ENCODE data around the gene RNF208. TPM values are rescaled to one million over a fixed set of nuclear protein-coding genes. Genes with fewer than 3 reads are reported as not detected.

The RNF208 gene
- 0.09 and 0.11 TPM in 2 replicates for total RNA-seq

GRCh38 chr9:137222190-137223077 lies at the start of gene RNF208:
Gene RNF208, minus strand, starts transcription at chr9:137222240. Its CDS starts 1,028 bp downstream, at chr9:137221212.

GRCh38 chr9:137254624-137255447 lies 32.8 kb upstream of the RNF208 start, which contains the start of gene NELFB:
Gene NELFB, plus strand, starts transcription at chr9:137255327.

GRCh38 chr9:137251194-137251461 lies 29.1 kb upstream of the RNF208 start, which contains the start of gene STPG3:
Gene STPG3, plus strand, starts transcription at chr9:137251286. Its CDS starts 1 bp downstream, at chr9:137251287.

GRCh38 chr9:137240841-137241489 lies 18.9 kb upstream of the RNF208 start, which contains the start of gene TUBB4B:
Gene TUBB4B, plus strand, starts transcription at chr9:137241287. Its CDS starts 74 bp downstream, at chr9:137241361.

GRCh38 chr9:137230705-137231371 lies 8.8 kb upstream of the RNF208 start, which contains the start of gene SLC34A3:
Gene SLC34A3, plus strand, starts transcription at chr9:137230901. Its CDS starts 802 bp downstream, at chr9:137231703.

GRCh38 chr9:137227054-137227852 lies 5.2 kb upstream of the RNF208 start, which contains the start of gene RNF224:
Gene RNF224, plus strand, starts transcription at chr9:137227502. Its CDS starts 834 bp downstream, at chr9:137228336.

GRCh38 chr9:137224830-137225694 lies 3.0 kb upstream of the RNF208 start, which contains the start of gene CYSRT1:
Gene CYSRT1, plus strand, starts transcription at chr9:137225174. Its CDS starts 448 bp downstream, at chr9:137225622.

GRCh38 chr9:137205126-137206069 lies 16.6 kb downstream of the RNF208 start, which contains the start of the genes NDOR1 and TMEM203:
Gene NDOR1, plus strand, starts transcription at chr9:137205700. Its CDS starts 78 bp downstream, at chr9:137205778.
Gene TMEM203, minus strand, starts transcription at chr9:137205648. Its CDS starts 234 bp downstream, at chr9:137205414.

GRCh38 chr9:137200311-137201204 lies 21.5 kb downstream of the RNF208 start, which contains the start of gene TPRN:
Gene TPRN, minus strand, starts transcription at chr9:137200741. Its CDS starts 30 bp downstream, at chr9:137200711.

GRCh38 chr9:137188490-137189296 lies 33.3 kb downstream of the RNF208 start, which contains the start of the genes ANAPC2 and SSNA1:
Gene ANAPC2, minus strand, starts transcription at chr9:137188560. Its CDS starts 28 bp downstream, at chr9:137188532.
Gene SSNA1, plus strand, starts transcription at chr9:137188676. Its CDS starts 51 bp downstream, at chr9:137188727.

Other genes with a start within 250 kb of the RNF208 start
- gene PTGDS, start 244.7 kb downstream of the RNF208 start, total RNA-seq = 0.43 and 2.8 TPM in 2 replicates
- under 0.01 TPM in 1 of 2 replicates, not detected in the other for gene LCNL1, start 239.2 kb downstream of the RNF208 start, total RNA-seq
- 8.0 and 9.2 TPM in 2 replicates for gene PAXX, start 229.8 kb downstream of the RNF208 start, total RNA-seq
- gene CLIC3, start 225.7 kb downstream of the RNF208 start, total RNA-seq = not detected in 2 replicates
- gene ABCA2, start 194.0 kb downstream of the RNF208 start, total RNA-seq = 4.8 and 6.8 TPM in 2 replicates
- gene FUT7, start 190.2 kb downstream of the RNF208 start, total RNA-seq = not detected in 2 replicates
- 4.8 and 8.2 TPM in 2 replicates for gene NPDC1, start 176.1 kb downstream of the RNF208 start, total RNA-seq
- gene ENTPD2, start 168.2 kb downstream of the RNF208 start, total RNA-seq = not detected in 2 replicates
- 2.0 and 2.5 TPM in 2 replicates for gene SAPCD2, start 151.7 kb downstream of the RNF208 start, total RNA-seq
- gene UAP1L1, start 144.7 kb downstream of the RNF208 start, total RNA-seq = 19.7 and 21.1 TPM in 2 replicates
- gene MAN1B1, start 135.3 kb downstream of the RNF208 start, total RNA-seq = 54.2 and 55.7 TPM in 2 replicates
- gene DPP7, start 107.5 kb downstream of the RNF208 start, total RNA-seq = 77.3 and 94.1 TPM in 2 replicates
- under 0.01 TPM in 1 of 2 replicates, not detected in the other for gene GRIN1, start 83.1 kb downstream of the RNF208 start, total RNA-seq
- gene LRRC26, start 52.2 kb downstream of the RNF208 start, total RNA-seq = not detected in 2 replicates
- 0.09 TPM in 1 of 2 replicates, not detected in the other for gene TMEM210, start 50.2 kb downstream of the RNF208 start, total RNA-seq
- 19.9 and 20.9 TPM in 2 replicates for gene ANAPC2, start 33.7 kb downstream of the RNF208 start, total RNA-seq
- gene SSNA1, start 33.6 kb downstream of the RNF208 start, total RNA-seq = 81.8 and 83.4 TPM in 2 replicates
- gene TPRN, start 21.5 kb downstream of the RNF208 start, total RNA-seq = 2.3 and 3.4 TPM in 2 replicates
- 21.4 and 23.5 TPM in 2 replicates for gene TMEM203, start 16.6 kb downstream of the RNF208 start, total RNA-seq
- 2.1 and 2.2 TPM in 2 replicates for gene NDOR1, start 16.5 kb downstream of the RNF208 start, total RNA-seq
- 0.22 and 0.26 TPM in 2 replicates for gene CYSRT1, start 2.9 kb upstream of the RNF208 start, total RNA-seq
- not detected in 2 replicates for gene RNF224, start 5.3 kb upstream of the RNF208 start, total RNA-seq
- not detected in 2 replicates for gene SLC34A3, start 8.7 kb upstream of the RNF208 start, total RNA-seq
- gene TUBB4B, start 19.0 kb upstream of the RNF208 start, total RNA-seq = 76.1 and 80.8 TPM in 2 replicates
- 0.54 TPM in 1 of 2 replicates, not detected in the other for gene STPG3, start 29.0 kb upstream of the RNF208 start, total RNA-seq
- 51.5 and 52.8 TPM in 2 replicates for gene NELFB, start 33.1 kb upstream of the RNF208 start, total RNA-seq
- 24.7 and 25.0 TPM in 2 replicates for gene TOR4A, start 55.5 kb upstream of the RNF208 start, total RNA-seq
- gene NRARP, start 80.0 kb upstream of the RNF208 start, total RNA-seq = 23.0 and 41.4 TPM in 2 replicates
- gene EXD3, start 200.9 kb upstream of the RNF208 start, total RNA-seq = 13.8 and 14.6 TPM in 2 replicates
- 0.95 and 2.3 TPM in 2 replicates for gene NOXA1, start 201.2 kb upstream of the RNF208 start, total RNA-seq
- gene ENTPD8, start 219.1 kb upstream of the RNF208 start, total RNA-seq = 0.17 and 0.33 TPM in 2 replicates
- 13.0 and 16.5 TPM in 2 replicates for gene NSMF, start 237.1 kb upstream of the RNF208 start, total RNA-seq

All from dermis lymphatic vessel endothelial cell (primary cell).